ENCODE data around the gene MMAB.

The MMAB gene

DNA sequence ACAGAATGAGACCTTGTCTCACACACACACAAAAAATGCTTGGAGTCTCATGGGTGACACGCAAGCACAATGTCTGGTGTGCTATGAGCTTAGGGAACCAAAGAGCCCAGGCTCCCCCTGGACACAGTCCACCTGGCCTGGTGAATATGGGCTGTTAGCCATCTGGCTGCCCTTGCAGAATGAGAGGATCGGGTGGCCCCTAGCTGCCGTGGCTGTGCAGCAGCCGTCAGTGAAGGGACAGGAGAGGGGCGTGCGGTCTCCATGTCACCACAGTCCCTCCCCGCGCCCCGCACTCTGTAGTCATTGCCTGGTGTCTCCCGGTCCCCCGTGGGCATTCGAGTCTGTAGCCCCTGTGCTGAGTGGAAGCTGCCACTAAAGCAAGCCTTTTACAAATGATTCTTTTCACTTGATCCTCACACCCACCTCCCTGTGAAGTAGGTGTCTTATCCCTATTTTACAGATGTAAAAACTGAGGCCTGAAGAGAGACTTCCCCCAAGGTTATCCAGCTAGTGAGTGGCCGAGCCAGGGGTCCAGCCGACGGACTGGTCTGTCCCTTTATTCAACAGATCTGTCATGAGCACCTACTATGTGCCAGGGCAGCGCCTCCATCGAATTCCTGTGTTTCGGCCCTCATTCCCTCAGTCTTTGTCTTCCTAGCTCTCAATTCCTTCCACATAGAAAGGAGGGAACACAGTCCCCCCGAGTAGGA is 19.0 kb upstream of the MMAB start:
- H3K4me3 ChIP-seq (ENCODE audit: low read depth, low read length): no peak overlapping the region
- TF ChIP-seq, protein P1, sequence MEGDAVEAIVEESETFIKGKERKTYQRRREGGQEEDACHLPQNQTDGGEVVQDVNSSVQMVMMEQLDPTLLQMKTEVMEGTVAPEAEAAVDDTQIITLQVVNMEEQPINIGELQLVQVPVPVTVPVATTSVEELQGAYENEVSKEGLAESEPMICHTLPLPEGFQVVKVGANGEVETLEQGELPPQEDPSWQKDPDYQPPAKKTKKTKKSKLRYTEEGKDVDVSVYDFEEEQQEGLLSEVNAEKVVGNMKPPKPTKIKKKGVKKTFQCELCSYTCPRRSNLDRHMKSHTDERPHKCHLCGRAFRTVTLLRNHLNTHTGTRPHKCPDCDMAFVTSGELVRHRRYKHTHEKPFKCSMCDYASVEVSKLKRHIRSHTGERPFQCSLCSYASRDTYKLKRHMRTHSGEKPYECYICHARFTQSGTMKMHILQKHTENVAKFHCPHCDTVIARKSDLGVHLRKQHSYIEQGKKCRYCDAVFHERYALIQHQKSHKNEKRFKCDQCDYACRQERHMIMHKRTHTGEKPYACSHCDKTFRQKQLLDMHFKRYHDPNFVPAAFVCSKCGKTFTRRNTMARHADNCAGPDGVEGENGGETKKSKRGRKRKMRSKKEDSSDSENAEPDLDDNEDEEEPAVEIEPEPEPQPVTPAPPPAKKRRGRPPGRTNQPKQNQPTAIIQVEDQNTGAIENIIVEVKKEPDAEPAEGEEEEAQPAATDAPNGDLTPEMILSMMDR (conservative IDR thresholded peaks at IDR 0.05; ENCODE audit: low read depth, low read length): no peak
- DNase-seq (ENCODE audit: low read depth): no peak

DNA sequence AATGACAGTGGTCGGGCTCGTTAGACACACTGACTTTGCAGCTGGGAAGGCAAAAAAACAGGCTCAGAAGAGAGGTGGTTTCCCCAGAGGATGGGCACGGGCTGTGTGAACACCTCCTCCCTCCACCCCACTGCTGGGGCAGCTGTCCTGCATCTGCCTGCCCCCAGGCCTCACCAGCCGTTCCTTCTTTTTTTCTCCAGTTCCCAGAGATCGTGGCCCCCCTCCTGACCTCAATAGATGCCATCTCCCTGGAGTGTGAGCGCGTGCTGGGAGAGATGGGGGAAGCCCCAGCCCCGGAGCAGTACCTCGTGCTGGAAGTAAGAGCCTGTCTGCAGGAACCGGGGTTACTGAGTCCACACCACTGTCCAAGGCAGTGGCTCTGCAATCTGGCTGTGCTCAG is 17.7 kb upstream of the MMAB start:
- DNase-seq (ENCODE audit: low read depth): no peak
- no peak overlapping the region for H3K4me3 ChIP-seq (ENCODE audit: low read depth, low read length)
- TF ChIP-seq, protein P1 (conservative IDR thresholded peaks at IDR 0.05; ENCODE audit: low read depth, low read length): no peak

DNA sequence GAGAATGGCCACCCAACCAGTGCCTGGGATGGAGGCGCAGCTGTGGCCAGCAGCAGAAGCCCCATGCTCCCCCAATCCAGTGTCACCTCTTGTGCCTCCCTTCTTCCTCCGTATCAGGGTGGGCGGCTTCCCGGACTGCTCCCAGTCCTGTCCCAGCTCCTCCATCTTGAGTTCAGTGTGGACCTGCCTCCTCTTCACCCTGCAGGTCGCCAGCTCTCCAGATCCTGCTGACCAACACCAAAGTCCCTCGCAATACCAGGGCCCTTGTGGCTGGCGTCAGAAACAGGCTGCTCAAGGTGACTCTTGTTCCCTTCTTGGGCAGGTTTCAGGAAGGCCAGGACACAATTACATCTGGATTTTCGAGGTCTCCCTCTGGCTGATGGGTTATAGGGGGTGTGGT is 17.3 kb upstream of the MMAB start:
- DNase-seq (ENCODE audit: low read depth): no peak
- TF ChIP-seq, protein P1 (conservative IDR thresholded peaks at IDR 0.05; ENCODE audit: low read depth, low read length): no peak
- H3K4me3 ChIP-seq (ENCODE audit: low read depth, low read length): no peak overlapping the region

DNA sequence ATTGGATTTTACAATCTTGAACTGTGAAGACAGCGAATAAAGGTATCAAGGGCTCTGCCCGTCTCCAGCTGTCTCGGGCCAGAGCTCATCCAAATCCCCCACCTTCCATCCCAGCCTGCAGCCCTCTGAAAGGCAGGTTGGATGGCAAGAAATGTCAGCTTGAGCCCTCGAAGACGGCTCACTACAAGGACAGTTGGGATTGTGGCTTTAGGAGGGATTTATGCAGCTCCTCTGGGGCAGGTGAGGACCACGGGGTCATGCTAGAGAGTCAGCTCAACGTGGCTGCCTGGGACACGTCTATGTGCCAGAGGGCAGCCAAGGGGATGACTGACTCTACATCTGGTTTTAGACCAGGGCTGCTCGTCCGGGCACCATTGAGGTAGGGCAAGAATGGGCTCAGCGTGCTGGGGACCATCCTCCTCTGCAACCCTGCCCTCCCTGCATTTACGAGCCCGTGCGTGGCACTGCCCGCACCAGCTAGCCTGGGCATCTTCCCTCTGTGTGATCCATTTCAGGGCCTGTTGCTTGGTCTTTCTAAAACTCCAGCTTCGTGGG is 16.5 kb upstream of the MMAB start:
- TF ChIP-seq, protein P1 (conservative IDR thresholded peaks at IDR 0.05; ENCODE audit: low read depth, low read length): no peak
- DNase-seq (ENCODE audit: low read depth): no peak
- H3K4me3 ChIP-seq (ENCODE audit: low read depth, low read length): no peak overlapping the region

DNA sequence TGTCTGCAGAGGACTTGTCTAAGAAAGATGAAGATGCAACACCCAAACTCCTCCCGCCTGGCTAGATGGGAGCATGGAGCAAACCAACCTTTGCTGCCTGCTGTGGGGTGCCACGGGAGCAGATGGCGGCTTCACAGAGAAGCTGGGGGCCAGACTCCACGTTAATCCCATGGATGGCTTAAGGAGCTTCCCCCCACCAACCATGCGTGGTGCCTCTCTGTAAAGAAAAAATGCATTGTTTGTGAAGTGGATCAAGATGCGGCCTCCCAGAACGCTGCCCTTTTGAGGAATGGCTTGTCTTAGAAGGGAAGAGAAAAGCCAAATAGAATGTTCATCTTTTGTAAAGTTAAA is 15.9 kb upstream of the MMAB start:
- no peak overlapping the region for H3K4me3 ChIP-seq (ENCODE audit: low read depth, low read length)
- no peak for DNase-seq (ENCODE audit: low read depth)
- TF ChIP-seq, protein P1 (conservative IDR thresholded peaks at IDR 0.05; ENCODE audit: low read depth, low read length): no peak

DNA sequence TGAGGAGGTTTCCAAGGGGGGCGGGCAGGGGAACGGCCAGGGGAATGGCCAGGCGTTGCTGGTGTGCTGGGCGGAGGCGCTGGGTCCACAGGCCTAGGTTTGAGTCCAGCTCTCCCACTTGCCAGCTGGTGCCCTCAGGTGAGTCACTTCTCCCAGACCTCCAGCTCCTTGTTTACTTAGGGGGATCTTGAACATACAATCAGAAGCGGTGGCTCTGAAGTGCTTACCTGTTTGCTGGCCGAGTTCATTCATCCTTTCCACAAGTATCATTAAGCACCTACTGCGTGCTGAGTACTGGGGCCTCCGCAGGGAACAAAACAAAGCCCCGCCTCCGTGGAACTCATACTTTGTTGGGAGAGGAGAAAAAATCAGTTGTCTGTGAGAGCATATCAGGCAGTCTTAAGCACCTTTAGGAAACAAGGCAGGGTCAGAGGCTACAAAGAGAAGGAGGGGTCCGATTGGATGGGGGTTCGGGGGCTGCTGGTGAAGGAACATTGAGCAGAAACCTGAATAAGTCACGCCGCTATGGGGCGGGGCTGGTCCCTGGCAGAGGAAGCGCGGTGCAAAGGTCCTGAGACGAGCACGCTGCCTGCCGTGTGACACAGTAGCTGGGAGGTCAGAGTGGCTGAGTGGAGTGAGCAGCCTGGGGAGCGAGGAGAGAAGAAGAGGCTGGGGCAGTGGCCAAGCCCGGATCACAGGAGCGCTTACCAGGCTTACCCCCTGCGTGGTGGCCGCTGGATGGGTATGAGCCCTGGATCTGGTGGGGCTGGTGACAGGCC is 15.3 kb upstream of the MMAB start:
- TF ChIP-seq, protein P1 (conservative IDR thresholded peaks at IDR 0.05; ENCODE audit: low read depth, low read length): no peak
- no peak overlapping the region for H3K4me3 ChIP-seq (ENCODE audit: low read depth, low read length)
- no peak for DNase-seq (ENCODE audit: low read depth)

Measured in choroid plexus epithelial cell (primary cell).